ENCODE measurements around the gene EPYC. TPM values are rescaled to one million over a fixed set of nuclear protein-coding genes. Genes with fewer than 3 reads are reported as not detected.

The EPYC gene
- total RNA-seq, 4 donors from 2014 or later: not detected

- no peaks in the 10 kb centered on the region for H3K36me3 ChIP-seq
- H3K9me3 ChIP-seq: no peaks in the 10 kb centered on the region
- no peak overlapping the region for H3K4me3 ChIP-seq
- no peak for TF ChIP-seq EP300 (IDR thresholded peaks at IDR 0.05)
- TF ChIP-seq POLR2A (IDR thresholded peaks at IDR 0.05): no peak
- TF ChIP-seq CTCF (IDR thresholded peaks at IDR 0.05): no peak
- H3K4me1 ChIP-seq: no peaks in the 10 kb centered on the region
- DNase-seq (ENCODE audit: low spot score in 2 of 2): no peak
- WGBS, 2 donors: 89 to 94% methylated on average over 4 of the region's 4 CpGs
- H3K27ac ChIP-seq: no peak overlapping the region
- no peaks in the 10 kb centered on the region for H3K27me3 ChIP-seq
These were observed 14.7 kb upstream of the EPYC start for GRCh38 chr12:91019455-91019854.

- DNase-seq (ENCODE audit: low spot score in 2 of 2): peak; percentile 26 to 27
- H3K27me3 ChIP-seq: no peaks in the 10 kb centered on the region
- no peaks in the 10 kb centered on the region for H3K9me3 ChIP-seq
- H3K4me1 ChIP-seq: no peaks in the 10 kb centered on the region
- TF ChIP-seq CTCF (IDR thresholded peaks at IDR 0.05) (no peak), EP300 (IDR thresholded peaks at IDR 0.05) (no peak)
- 48 to 52% methylated on average over 5 of the region's 5 CpGs for WGBS, 2 donors
- no peak overlapping the region for H3K4me3 ChIP-seq
- H3K36me3 ChIP-seq: no peaks in the 10 kb centered on the region
- peak overlapping the region in 2 of 4 donors; percentile 46 to 68 for H3K27ac ChIP-seq
These were observed 12.9 kb upstream of the EPYC start for GRCh38 chr12:91017511-91018263.

- H3K36me3 ChIP-seq: no peaks in the 10 kb centered on the region
- no peaks in the 10 kb centered on the region for H3K27me3 ChIP-seq
- TF ChIP-seq CTCF (IDR thresholded peaks at IDR 0.05): no peak
- TF ChIP-seq EP300 (IDR thresholded peaks at IDR 0.05): peak in 1 of 2 donors; percentile 43
- no peak for TF ChIP-seq POLR2A (IDR thresholded peaks at IDR 0.05)
- 50 to 53% methylated on average over 1 of the region's 1 CpG for WGBS, 2 donors
- DNase-seq (ENCODE audit: low spot score in 2 of 2): no peak
- H3K4me3 ChIP-seq: no peak overlapping the region
- peak overlapping the region in 1 of 4 donors; percentile 68 for H3K27ac ChIP-seq
- H3K4me1 ChIP-seq: no peaks in the 10 kb centered on the region
- no peaks in the 10 kb centered on the region for H3K9me3 ChIP-seq
These were observed 12.3 kb upstream of the EPYC start for GRCh38 chr12:91017043-91017442.

- no peaks in the 10 kb centered on the region for H3K36me3 ChIP-seq
- TF ChIP-seq EP300 (IDR thresholded peaks at IDR 0.05) (no peak), POLR2A (IDR thresholded peaks at IDR 0.05) (no peak), CTCF (IDR thresholded peaks at IDR 0.05) (no peak)
- WGBS, 2 donors: 72 to 81% methylated on average over 1 of the region's 1 CpG
These were observed 4.7 kb upstream of the EPYC start for GRCh38 chr12:91009319-91009950.

GRCh38 chr12:91007531-91008290 lies 2.9 kb upstream of the EPYC start:
- Histone ChIP-seq H3K36me3 (no peaks in the 10 kb centered on the region), H3K9me3 (no peaks in the 10 kb centered on the region), H3K4me3 (no peak overlapping the region), H3K27me3 (no peaks in the 10 kb centered on the region), H3K4me1 (no peaks in the 10 kb centered on the region), H3K27ac (no peak overlapping the region)
- 70 to 78% methylated on average over 2 of the region's 2 CpGs for WGBS, 2 donors
- no peak for DNase-seq (ENCODE audit: low spot score in 2 of 2)
- TF ChIP-seq POLR2A (IDR thresholded peaks at IDR 0.05) (no peak), EP300 (IDR thresholded peaks at IDR 0.05) (no peak)

More at GRCh38 chr12:91009319-91009950, 4.7 kb upstream of the EPYC start:
- H3K4me1 ChIP-seq: no peaks in the 10 kb centered on the region
- no peaks in the 10 kb centered on the region for H3K9me3 ChIP-seq
- no peaks in the 10 kb centered on the region for H3K27me3 ChIP-seq
- DNase-seq (ENCODE audit: low spot score in 2 of 2): no peak
- no peak overlapping the region for H3K27ac ChIP-seq
- H3K4me3 ChIP-seq: no peak overlapping the region
